OCI-M1 (cell line): ENCODE measurements around the gene ABCA9.
A peak's percentile ranks its signal among the peaks of the same experiment; 100 is the strongest.
"Not testable (repeated sequence)": the region's sequence is repeated elsewhere in the genome, so short reads cannot be mapped to it uniquely, and the experiment has no call there.

ENCODE experiments used
- DNase-seq: peaks from one replicate; lab custom pipeline; 2025; lab: John Stamatoyannopoulos, UW

Gene ABCA9, protein sequence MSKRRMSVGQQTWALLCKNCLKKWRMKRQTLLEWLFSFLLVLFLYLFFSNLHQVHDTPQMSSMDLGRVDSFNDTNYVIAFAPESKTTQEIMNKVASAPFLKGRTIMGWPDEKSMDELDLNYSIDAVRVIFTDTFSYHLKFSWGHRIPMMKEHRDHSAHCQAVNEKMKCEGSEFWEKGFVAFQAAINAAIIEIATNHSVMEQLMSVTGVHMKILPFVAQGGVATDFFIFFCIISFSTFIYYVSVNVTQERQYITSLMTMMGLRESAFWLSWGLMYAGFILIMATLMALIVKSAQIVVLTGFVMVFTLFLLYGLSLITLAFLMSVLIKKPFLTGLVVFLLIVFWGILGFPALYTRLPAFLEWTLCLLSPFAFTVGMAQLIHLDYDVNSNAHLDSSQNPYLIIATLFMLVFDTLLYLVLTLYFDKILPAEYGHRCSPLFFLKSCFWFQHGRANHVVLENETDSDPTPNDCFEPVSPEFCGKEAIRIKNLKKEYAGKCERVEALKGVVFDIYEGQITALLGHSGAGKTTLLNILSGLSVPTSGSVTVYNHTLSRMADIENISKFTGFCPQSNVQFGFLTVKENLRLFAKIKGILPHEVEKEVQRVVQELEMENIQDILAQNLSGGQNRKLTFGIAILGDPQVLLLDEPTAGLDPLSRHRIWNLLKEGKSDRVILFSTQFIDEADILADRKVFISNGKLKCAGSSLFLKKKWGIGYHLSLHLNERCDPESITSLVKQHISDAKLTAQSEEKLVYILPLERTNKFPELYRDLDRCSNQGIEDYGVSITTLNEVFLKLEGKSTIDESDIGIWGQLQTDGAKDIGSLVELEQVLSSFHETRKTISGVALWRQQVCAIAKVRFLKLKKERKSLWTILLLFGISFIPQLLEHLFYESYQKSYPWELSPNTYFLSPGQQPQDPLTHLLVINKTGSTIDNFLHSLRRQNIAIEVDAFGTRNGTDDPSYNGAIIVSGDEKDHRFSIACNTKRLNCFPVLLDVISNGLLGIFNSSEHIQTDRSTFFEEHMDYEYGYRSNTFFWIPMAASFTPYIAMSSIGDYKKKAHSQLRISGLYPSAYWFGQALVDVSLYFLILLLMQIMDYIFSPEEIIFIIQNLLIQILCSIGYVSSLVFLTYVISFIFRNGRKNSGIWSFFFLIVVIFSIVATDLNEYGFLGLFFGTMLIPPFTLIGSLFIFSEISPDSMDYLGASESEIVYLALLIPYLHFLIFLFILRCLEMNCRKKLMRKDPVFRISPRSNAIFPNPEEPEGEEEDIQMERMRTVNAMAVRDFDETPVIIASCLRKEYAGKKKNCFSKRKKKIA (N-terminal part only)

DNA sequence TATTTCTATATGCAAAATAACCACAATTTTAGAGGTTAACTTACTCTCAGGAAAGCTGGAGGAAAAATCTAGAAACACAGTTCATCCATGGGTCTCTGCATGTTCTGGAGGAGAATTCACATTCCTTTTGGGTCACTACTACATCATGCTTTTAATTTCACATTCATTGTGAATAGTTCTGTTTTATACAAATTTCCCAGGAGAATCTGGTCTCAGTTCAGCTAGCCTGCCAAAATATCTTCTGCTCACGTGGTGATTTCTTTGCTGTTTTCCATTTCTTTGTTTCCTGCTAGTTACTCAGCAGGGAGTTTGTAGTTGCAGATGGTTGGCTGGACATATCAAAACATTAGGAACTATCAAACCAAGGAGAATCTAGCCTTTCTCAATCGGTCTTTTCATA, at the start of gene ABCA9:
Gene ABCA9, minus strand, starts transcription at position 106 of the 400 bp plus-strand sequence. CDS start 9,801 bp downstream, outside the sequence.
- DNase-seq: no peak

DNA sequence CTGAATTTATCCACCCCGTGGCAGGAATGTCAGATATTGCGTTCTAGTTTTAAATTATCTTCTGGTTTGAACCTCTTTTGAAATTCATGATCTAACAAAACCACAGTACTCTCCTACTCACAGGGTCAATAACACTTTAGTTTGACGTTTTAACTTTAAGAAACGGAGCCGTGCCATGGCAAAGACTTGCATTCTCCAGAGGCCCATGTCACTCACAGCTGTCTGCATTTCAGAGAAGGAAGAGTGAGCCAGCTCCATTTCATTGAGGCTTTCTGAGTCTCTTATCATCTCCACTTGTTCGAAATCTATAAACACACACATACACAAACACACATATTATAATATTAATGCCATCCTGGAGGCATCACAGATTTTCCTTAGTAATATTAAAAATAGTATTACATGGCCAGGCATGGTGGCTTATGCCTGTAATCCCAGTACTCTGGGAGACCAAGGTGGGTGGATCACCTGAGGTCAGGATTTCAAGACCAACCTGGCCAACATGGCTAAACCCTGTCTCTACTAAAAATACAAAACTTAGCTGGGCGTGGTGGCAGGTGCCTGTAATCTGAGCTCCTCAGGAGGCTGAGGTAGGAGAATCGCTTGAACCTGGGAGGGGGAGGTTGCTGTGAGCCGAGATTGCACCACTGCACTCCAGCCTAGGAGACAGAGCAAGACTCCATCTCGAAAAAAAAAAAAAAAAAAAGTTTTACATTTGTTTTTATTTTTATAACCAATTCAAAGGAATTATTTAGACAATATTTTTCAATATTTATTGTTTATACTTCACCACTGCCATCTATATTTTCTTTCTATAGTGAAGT, 45.4 kb upstream of the ABCA9 start:
- no peak for DNase-seq

DNA sequence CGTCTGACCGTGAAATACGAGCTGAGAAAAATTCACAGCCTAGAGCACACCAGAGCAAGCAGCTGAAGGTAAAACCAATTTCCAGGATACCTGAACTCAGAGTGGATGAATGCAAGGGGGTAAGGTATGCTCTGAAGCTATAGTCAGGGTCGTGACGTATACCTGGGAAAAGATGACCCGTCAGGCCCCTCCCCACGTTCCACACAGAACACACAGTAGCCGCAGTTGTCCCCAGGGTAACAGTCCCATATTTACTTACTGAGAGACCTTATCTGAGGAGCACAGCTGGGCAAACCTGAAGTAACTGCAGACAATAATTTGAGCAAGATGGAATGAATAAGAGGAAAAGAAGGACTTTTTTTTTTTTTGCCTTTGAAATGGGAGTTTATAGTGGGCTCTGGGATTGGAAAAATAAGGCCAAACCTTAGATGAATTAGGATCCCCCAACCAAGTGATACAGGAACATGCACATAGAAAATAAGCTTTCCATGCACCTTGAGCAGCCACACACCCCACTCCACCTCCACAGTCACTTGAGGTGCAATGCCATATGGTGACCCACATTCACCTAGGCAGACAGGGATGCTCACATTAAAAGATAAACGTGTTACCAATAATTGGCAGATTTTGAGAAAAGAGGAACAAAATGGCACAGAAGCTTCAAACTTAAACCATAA, 43.0 kb upstream of the ABCA9 start:
- DNase-seq: peak; percentile 88

DNA sequence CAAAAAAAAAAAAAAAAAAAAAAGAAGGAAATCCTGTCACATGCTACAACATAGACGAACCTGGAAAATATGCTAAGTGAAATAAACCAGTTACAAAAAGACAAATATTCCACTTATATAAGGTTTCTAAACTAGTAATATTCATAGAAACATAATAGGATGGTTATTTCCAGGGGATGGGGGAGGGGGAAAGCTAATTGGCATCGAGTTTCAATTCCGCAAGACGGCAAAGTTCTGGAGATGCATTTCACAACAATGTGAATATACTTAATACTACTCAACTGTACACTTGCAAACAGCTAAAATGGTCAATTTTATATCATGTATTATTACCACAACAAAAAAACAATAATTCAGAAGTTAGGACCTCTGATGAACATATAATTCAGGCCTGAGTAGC, 37.9 kb upstream of the ABCA9 start:
- DNase-seq: no peak

DNA sequence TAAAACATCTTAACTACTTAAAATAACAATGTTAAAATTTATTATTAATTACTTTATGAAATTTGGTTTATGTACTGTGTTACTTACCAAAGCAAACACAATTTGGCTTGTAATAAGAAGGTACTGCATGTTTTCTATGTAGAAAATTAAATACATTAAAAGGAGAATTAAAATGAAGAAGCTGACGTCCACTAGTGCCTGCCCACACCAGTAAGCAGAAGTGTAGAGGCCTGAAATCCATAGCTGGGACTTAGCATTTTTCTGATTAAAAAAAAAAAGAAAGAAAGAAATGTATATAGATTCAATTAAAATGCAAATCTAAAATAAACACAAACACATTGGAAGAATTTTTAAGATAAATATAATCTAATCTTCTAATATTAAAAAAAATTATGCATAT, 35.8 kb upstream of the ABCA9 start:
- no peak for DNase-seq

DNA sequence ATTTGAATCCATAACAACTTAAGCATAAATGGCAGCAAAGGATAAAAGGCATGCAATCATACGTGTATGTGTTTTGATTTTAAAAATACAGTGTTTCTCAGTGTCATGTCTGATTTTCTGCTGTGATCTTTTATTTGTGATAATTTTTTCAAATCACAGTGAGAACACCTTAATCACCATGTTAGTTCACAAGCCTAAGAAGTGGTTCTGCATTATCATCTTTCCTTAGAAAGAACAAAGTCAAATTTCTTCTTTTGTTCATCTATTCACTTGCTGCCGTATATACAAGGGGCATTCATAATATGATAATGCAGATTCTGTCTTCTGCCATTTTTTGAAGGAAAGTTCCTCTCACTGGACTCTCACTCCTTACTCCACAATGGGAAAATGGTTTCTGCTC, 33.3 kb upstream of the ABCA9 start:
- no peak for DNase-seq

DNA sequence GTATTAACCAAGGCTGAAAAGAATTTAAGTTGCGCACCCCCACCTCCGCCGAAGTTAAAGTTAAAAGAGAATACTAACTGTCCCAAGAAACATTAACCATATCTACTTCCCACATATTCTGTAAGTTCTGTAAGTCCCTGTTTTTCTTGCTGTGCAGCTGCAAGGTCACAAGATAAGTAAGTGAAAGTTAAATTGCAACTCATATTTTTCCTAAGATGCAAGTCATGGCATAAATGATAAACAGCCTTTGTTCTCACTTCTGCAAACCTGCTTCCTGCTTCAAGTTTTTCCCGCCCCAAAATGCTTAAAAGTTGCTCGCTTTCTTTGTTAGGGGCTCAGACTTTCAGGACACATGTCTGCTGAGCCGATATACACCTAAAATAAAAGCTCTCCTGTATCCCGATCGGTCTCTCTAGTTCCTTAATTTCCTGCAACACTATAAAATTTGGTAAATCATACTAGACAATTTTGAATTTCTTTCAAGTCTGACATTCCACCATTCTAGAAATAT, 32.6 kb upstream of the ABCA9 start:
- DNase-seq: peak; percentile 93

DNA sequence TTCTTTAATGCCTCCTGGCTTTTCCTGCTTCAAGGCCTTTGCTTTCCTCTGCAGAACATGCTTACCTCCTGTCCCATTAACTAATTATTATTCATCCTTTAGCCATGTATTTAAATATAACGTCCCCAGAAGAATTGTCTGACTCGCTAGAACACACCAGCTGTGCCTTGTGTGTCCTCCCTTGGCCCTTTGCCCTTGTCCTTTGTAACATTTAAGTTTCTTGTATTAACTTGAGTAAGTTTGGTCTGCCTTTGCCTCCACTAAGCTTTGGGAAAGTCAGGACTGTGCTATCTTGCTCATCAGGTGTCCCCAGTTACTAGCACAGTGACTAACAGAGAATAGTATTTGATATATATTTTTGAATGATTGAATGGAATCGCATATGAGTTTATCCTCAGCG, 29.6 kb upstream of the ABCA9 start:
- no peak for DNase-seq

DNA sequence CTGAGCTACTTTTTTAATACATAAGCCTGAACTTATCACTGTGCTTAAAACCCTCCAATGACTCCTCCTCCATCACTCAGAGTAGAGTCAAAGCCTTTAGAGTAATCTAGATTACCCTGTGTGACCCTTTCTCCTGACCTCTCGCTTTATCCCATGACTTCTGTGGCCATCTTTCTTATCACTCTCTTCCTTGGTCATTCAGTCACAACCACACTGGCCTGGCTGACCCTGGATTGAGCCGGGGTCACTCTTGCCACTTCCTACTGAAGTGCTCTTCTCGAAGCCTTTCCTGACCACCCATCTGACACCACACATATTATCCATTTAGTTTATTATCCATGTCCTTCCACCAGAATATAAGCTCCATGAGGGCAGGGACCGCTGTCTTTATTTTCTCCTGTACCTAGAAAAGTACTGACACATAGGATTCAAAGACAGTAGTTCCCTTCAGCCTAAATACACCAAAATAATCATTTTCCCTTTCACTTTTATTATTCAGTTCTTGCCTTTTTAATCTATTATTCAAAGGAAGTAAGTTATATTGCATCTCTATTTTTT, 28.0 kb upstream of the ABCA9 start:
- peak; percentile 78 for DNase-seq

DNA sequence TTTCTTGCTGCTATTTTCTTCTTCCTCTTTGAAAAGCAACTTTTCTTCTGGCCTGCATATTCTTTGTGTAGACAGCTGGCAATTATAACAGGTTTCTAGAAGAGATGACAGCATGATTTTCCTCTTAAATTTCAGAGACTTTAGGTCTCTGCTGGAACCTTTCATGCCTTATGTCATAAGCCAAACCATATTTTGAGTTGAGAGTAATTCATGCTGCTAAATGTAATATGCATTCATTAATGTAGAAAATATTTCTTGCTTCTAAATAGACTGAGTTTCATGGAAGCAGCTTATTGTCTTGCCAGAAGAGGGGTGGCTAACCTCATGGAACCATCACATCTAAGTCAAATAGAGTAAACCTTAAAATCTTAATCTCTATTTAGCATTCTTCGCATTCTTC, 25.9 kb upstream of the ABCA9 start:
- no peak for DNase-seq

DNA sequence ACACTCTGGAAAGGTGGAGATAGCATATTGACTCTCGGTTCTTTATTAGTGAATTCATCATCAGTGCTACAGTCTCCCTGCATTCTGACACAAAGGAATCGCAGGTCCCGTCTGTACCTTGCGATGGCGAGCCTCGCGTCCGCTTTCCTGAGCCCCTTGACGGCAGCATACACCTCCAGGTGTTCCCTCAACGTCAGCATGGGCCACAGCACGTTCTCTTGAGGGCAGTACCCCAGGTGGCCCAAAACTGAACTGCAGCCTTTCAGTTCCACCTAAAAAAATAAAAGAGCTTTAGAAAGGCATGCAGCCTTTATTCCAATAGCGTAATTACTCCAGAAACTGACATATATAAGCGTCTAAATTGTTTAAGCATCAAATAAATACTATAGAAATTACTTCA, 24.2 kb upstream of the ABCA9 start:
- DNase-seq: peak; percentile 16

DNA sequence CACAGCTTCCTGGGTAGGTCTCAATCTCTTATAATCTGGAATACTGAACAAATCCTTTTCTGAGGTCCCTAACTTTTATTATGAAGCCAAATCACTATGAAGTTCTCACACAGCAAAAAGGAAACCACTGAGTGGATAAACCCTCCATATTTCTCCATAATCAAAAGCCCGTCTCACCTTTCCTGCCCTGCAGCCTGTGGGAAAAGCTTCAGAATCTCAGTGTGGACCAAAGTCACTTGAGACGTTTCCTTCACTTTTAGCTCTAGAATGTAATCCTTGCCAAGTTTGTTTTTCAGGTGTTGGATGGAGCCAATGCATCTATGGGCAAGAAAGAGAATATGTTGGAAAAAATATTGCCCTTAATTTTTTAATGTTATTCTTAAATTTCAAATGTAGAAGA, 22.0 kb upstream of the ABCA9 start:
- no peak for DNase-seq

DNA sequence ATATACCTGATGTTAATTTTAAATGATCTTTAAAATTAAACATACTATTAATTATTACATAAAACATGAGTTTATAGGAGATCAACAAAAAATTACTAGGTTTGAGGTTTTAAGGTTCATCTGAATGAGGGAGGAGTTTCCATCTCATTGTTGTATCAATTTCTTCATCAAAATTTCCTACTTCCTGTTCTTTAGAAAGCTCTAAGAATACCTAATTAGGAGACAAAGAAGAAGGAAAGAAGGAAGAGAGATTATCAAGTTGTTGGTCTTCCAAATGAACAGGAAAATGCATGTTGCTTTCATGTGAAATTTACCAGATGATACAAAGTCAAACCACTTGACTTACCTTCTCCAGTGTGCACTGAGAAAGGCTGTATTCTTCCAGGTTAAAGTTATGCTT, 18.1 kb upstream of the ABCA9 start:
- peak; percentile 10 for DNase-seq

DNA sequence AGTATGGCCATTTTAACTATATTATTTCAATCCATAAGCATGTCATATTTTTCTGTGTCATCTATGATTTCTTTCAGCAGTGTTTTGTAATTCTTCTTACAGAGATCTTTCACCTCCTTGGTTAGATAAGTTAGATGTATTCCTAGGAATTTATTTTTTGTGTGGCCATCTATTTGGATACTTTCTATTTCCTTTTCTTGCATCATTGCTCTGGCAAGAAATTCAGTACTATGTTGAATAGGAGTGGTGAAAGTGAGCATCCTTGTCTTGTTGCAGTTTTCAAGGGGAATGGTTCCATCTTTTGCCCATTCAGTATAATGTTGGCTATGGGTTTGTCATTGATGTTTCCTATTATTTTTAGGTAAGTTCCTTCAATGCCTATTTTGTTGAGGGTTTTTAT, 15.1 kb upstream of the ABCA9 start:
- no peak for DNase-seq

DNA sequence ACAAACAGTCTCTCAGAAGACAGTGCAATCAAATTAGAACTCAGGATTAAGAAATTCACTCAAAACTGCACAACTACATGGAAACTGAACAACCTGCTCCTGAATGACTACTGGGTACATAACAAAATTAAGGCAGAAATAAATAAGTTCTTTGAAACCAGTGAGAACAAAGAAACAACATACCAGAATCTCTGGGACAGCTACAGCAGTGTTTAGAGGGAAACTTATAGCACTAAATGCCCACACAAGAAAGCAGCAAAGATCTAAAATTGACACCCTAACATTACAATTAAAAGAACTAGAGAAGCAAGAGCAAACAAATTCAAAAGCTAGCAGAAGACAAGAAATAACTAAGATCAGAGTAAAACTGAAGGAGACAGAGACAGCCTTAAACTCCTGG, 12.7 kb upstream of the ABCA9 start:
- DNase-seq: not testable (repeated sequence)

DNA sequence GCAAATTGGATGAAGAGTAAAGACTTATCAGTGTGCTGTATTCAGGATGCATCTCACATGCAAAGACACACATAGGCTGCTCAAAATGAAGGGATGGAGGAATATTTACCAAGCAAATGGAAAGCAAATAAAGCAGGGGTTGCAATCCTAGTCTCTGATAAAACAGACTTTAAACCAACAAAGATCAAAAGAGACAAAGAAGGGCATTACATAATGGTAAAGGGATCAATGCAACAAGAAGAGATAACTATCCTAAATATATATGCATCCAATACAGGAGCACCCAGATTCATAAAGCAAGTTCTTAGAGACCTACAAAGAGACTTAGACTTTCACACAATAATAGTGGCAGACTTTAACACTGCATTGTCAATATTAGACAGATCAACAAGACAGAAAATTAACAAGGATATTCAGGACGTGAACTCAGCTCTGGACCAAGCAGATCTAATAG, 12.1 kb upstream of the ABCA9 start:
- DNase-seq: not testable (repeated sequence)

DNA sequence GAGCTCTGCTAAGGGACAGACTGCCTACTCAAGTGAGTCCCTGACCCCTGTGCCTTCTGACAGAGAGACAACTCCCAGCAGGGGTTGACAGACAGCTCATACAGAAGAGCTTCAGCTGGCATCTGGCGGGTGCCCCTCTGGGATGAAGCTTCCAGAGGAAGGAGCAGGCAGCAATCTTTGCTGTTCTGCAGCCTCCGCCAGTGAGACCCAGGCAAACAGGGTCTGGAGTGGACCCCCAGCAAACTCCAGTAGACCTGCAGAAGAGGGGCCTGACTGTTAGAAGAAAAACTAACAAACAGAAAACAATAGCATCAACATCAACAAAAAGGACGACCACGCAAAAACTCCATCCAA, 10.5 kb upstream of the ABCA9 start:
- not testable (repeated sequence) for DNase-seq

DNA sequence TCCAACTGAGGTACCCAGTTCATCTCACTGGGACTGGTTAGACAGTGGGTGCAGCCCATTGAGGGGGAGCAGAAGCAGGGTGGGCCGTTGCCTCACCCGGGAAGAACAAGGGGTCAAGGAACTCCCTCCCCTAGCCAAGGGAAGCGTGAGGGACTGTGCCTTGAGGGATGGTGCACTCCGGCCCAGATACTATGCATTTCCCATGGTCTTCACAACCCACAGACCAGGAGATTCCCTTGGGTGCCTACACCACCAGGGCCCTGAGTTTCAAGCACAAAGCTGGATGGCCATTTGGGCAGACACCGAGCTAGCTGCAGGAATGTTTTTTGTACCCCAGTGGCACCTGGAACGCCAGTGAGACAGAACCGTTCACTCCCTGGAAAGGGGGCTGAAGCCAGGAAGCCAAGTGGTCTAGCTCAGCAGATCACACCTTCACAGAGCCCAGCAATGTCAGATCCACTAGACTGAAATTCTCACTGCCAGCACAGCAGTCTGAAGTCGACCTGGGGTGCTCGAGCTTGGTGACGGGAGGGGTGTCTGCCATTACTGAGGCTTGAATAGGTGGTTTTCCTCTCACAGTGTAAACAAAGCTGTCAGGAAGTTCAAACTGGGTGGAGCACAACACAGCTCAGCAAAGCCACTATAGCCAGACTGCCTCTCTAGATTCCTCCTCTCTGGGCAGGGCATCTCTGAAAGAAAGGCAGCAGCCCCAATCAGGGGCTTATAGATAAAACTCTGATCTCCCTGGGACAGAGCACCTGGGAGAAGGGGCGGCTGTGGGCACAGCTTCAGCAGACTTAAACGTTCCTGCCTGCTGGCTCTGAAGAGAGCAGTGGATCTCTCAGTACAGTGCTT, 9.9 kb upstream of the ABCA9 start:
- not testable (repeated sequence) for DNase-seq

DNA sequence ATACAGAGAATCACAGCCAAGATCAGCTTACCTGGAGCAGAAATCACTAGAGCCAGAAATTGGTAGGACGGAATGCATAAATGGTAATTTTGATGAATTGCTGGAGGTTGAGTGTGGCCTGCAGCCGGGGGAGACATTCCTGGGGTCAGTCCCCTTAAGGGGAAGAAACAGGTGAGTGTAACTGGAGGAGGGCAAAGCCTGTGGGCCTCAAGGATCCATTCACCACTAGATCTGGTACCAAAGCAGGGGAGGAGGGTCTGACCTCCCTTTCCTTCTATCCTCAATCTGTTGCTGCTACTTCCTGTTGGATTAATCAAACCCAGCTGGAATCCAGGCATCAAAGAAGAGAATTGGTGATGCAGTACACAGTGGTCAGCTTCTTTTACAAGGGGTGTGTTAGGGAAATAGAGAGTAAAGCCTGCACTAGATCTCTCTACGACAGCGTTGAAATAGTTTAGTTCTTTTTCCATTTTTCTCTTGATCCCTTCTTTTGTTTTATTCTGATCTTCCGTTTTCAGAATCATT, 8.6 kb upstream of the ABCA9 start:
- DNase-seq: no peak
